Measurements from ENCODE around the gene ARL16. TPM values are rescaled to one million over a fixed set of nuclear protein-coding genes. Genes with fewer than 3 reads are reported as not detected.

Gene ARL16
- polyA plus RNA-seq (ENCODE audit: insufficient read length), result 24.4 TPM

DNA sequence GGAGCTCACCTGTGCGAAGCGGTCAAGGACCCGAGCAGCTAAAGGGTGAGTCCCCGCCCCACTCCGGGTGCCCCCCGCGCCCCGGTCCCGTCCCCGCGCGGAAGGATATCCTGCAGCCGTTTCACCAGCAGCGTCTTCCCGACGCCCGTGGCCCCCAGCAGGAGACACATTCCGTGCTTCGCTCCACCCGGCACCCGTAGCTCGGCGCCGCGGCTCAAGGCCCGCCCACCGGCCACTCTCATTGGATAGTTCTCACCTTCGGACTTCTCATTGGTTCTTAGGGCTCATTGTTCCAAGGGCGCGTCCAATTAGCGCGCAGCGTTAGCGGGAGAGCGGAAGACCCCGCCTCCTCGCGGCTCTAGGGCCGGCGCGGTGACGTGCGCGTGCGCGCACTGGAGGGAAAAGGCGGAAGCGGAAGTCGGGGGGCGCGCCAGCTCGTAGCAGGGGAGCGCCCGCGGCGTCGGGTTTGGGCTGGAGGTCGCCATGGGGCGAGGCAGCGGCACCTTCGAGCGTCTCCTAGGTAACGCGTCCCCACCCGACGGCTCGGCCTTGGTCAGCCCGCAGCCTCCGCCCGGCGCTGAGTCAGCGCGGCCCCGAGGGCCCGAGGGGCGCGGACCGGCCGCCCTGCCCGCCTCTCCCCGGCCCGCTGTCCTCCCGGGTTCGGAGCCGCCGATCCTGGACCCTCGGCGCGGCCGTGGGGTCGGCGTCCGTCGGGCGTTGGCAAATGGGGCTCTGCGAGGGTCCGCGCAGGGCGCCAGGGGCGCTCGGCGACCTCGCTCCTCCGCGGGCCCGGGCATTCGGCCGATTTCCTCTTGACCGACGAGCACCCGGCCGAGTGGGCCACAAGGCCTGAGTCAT, at the start of gene ARL16, which contains the start of gene HGS:
TSS of gene ARL16 (minus strand) at position 214 of the 858 bp plus-strand sequence. CDS start at position 170, 44 bp downstream.
TSS of gene HGS (plus strand) at position 428 of the 858 bp plus-strand sequence. CDS start at position 484, 56 bp downstream.
- peak; percentile 100 for DNase-seq

DNA sequence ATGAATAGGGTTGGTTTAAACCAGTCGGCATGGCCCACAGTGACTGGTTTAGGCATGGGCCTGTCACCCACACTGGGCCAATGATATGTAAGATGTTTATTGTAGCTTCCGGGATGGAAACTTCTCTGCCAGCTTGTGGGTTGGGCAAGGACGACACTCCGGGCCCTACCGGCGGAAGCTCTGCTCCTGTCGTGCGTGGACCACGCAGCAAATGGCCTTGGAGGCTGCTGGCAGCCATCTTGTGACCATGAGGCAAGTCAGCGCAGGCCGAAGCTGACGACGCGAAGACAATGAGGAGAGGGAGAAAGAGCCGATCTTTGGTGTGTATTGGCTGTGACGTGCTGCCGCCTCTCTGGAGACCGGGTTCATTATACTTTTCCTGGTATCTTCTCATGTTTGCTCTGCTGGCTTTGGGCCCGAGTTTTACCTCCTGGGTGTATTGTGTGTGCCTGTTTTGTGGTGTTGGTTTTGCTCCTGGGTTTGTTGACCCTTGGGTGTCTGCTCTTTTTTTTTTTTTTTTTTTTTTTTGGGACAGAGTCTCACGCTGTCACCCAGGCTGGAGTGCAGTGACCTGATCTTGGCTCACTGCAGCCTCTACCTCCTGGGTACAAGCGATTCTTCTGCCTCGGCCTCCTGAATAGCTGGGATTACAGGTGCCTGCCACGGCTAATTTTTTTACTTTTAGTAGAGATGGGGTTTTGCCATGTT, 43.9 kb upstream of the ARL16 start:
- no peak for DNase-seq

DNA sequence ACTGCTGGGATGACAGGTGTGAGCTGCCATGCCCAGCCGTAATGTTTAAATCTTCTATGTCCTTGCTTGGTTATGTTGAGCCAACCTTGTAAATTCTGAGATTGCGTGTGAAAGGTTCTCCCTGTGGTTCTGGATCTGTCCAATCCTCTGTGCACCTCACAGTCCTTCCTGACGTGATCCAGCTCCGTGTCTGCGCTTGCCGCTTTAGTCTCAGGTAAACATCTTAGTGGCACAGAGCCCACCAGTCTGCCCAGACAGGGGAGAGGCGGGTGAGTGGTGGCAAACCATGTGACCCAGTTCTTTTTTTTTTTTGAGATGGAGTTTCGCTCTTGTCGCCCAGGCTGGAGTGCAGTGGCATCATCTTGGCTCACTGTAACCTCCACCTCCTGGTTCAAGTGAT, 42.4 kb upstream of the ARL16 start:
- no peak for DNase-seq

DNA sequence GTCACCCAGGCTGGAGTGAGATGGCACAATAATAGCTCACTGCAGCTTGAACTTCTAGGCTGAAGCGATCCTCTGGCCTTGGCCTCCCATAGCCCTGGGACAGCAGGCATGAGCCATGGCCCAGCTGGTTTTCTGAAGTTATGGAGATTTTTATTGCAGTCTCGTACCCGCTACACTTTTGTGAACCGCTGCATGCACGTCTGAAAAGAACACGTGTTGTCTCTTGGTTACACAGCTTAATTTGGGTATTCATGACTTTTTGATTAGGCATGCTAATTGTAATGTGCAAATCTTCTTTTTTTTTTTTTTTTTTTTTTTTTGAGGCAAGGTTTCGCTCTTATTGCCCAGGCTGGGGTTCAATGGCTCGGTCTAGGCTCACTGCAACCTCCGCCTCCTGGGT, 41.8 kb upstream of the ARL16 start:
- DNase-seq, result no peak

DNA sequence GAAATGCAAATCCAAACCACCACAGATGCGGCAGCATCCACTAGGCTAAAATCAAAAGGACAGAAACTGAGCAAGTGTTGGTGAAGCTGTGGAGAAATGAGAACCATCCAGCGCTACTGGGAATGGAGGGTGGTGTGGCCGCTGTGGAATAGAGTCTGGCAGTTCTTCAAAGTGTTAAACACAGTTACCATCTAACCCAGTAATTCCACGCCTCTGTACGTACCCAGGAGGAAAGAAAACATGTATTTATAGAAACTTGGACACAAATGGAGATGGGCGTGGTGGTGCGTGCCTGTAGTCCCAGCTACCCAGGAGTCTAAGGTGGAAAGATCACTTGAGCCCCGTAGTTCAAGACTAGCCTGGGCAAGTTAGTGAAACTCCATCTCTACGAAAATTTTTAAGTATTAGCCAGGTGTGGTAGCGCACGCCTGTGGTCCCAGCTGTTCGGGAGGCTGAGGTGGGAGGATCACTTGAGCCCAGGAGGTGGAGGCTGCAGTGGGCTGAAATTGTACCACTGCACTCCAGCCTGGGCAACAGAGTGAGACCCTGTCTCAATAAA, 40.1 kb upstream of the ARL16 start:
- DNase-seq, result no peak

- no peak for DNase-seq
Measured at GRCh38 chr17:81722184-81723120, 38.9 kb upstream of the ARL16 start.

DNA sequence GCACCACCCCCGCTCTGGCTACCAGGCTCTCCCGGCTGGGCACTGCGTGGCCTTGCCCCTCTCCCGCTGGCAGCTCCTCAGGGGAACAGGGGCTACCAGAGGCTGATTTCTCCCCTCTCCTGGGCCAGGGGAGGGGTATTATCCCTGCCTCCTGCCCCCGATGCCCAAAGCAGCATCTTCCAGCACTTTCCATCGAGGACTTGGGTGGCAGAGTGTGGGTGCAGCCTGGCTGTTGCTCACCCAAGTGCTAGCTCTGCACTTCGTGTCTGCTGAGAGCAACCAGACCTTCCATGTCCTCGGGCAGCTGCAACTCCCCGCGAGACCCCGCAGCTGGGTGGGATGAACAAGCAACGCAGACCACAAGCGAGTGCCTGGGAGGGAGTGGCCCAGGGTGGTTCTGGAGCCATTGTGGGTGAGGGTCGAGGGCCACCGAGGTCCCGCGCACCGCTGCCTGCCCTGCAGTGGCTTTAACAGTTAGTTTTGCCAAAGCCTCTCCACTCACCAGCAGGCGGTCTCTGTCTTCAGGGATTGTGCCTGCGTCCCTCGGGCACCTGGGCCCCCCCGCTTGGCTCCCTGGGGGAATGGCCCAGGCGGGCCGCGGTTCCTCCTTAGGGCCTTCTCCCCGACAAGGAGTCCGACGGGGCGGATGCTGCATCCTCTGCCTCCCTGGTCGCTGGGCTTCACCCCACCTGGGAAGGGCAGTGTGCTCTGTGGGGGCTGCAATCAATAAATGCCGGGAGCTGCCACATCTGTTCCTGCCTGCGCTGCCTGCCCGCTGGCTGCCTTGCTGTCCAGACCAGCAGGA, 36.9 kb upstream of the ARL16 start:
- DNase-seq, result no peak

DNA sequence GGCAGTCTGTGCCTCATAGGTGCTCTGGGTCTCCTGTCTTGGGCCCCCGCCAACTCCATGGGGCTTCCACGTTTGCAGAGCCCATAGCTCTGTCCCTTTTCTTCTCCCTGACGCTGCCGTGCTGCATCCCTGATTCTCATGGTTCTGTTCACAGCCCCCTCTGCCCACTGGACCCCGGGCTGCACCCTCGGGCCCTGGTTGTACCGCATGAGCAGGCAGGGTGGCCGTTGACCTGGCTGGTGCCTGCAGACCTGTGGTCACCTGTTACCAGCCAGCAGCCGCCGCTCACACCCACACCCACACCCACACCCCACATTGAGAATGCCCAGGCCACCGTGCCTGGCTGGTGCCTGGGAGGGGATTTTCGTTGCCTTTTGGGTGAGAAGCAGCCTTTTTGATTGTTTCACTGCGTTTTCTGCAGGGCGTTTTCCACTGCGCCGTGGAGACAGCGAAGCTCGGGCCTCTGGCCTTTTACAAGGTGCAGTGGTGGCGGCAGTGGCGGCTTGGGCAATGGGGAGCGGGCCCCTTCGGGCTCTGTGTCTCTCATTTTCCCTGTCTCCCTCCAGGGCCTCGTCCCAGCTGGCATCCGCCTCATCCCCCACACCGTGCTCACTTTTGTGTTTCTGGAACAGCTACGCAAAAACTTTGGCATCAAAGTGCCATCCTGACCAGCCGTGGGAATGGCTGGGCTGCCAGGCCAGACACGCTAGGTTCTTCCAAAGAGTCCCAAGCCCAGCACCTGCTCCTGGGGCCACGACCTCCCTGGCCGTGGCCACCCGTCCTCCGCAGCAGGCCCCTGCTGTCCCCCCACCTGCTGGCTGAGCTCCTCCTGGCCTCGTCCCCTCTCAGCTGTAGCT, 36.0 kb upstream of the ARL16 start:
- no peak for DNase-seq

DNA sequence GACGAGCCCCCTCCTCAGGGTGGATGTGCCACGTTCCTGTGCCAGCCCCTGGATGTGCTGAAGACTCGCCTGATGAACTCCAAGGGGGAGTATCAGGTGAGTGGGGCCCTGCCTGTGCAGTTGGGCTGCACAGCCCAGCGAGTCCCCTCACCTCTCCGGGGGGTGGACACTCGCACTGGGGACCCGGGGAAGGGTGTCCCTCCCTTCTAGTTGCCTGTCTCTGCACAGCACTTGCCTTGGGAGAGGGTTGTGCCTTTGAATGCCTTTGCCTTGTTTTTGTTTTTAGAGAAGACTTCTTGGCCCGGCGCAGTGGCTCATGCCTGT, 34.1 kb upstream of the ARL16 start:
- no peak for DNase-seq

DNA sequence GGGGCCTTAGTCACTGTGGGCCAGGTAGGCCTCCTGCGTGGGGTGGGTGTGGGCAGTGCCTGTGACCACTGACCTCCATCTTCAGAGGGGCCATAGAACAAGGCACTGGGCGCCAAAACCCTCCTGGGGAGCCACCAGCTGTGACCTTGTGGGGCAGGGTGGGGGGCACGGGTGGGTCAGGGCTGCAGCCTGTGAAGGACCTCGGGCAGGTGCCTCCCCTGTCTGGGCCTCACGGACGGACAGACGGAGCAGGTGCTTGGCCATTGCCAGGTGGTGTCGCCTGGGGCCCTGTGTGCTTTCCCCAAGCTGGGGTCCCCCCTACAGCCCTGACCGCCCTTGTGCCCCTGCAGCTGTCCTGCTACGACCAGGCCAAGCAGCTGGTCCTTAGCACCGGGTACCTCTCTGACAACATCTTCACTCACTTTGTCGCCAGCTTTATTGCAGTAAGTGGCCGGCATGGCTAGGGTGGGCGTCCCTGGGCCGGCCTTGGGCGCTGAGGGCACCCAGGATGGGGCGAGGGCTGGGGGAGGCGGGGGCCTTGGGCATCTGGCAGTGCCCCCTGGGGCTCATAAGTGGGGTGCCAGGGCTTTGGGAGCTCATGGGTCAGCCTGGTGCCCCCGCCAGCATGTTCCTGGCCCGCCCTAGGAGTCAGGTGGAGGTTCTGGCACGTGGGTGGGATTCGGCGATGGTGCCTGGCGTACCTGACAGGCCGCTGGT, 33.6 kb upstream of the ARL16 start:
- no peak for DNase-seq

- no peak for DNase-seq
Measured at GRCh38 chr17:81716674-81716996, 33.0 kb upstream of the ARL16 start.

GRCh38 chr17:81715872-81716673, 32.5 kb upstream of the ARL16 start:
- DNase-seq, result no peak

- no peak for DNase-seq
Measured at GRCh38 chr17:81715107-81715871, 31.7 kb upstream of the ARL16 start.

- DNase-seq, result no peak
Measured at GRCh38 chr17:81714412-81715106, 31.0 kb upstream of the ARL16 start.

- no peak for DNase-seq
Measured at GRCh38 chr17:81713556-81714411, 30.2 kb upstream of the ARL16 start.

DNA sequence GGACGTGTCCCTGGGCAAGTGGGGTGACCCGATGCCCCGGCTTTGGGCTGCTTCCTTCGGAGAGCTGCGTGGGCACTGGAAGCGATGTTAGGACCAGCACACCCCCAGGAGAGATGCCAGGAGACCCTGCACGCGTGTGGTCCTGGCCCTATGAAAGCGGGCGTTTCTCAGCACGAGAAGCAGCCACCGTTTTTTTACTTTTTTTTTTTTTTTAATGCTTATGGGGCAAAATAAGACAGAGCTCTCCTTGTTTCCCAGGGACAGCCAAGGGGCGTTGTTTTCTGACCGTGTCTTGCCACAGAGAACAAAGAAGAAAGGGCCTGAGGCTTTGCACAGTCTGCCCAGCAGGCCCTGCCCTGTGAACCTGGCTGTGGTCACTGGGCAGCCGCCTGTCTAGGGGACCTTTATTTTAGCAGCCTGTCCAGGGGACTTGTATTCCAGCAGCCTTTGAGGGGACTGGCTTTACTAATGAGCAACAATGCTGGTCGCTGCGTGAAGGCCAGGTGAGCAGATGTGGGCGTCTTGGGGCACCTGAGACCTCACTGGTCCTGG, 29.5 kb upstream of the ARL16 start:
- DNase-seq, result no peak

All from hindlimb muscle (tissue), 1 donor.